Stimulated activated naive CD8-positive, alpha-beta T cell treated with anti-CD3 and anti-CD28 coated beads, Interleukin-15, amount 100 ng/mL, for 72 hours (primary cell): ENCODE data around the gene TMEFF2.

Experiments used
- ATAC-seq: fragments of 150-1000 bp; cut with Tn5 transposase; 2 replicates; pipeline ENCODE4 v1.10.0; 2021; ENCODE audit warnings: mild to moderate bottlenecking, moderate library complexity
- DNase-seq, 2 donors: peaks; one replicate each; pipeline ENCODE4 v3.0.0; 2021 to 2022
- H3K27ac Mint-ChIP-seq, 2 donors: one replicate each; pipeline ENCODE4 v1.8.0; 2022; ENCODE audit warnings: mild to moderate bottlenecking in 2 of 2, mixed read lengths in 2 of 2, moderate library complexity in 2 of 2
- H3K27me3 Mint-ChIP-seq: one replicate; pipeline ENCODE4 v1.8.0; 2022; ENCODE audit warnings: mixed read lengths
- H3K4me1 Mint-ChIP-seq: one replicate; pipeline ENCODE4 v1.8.0; 2022; ENCODE audit warnings: mild to moderate bottlenecking, mixed read lengths
- H3K4me3 Mint-ChIP-seq, 2 donors: one replicate each; pipeline ENCODE4 v1.8.0; 2022; ENCODE audit warnings: mild to moderate bottlenecking in 2 of 2, mixed read lengths in 2 of 2, moderate library complexity in 1 of 2
- H3K9me3 Mint-ChIP-seq, 2 donors: one replicate each; pipeline ENCODE4 v1.8.0; 2022; ENCODE audit warnings: mixed read lengths in 2 of 2

The TMEFF2 gene

GRCh38 chr2:192030856-192031255 is 163.9 kb downstream of the TMEFF2 start:
- ATAC-seq (no peak), DNase-seq (no peak)
- Mint-ChIP-seq H3K4me1 (no peaks in the 10 kb centered on the region), H3K27ac (no peak overlapping the region), H3K27me3 (no peaks in the 10 kb centered on the region), H3K4me3 (no peak overlapping the region), H3K9me3 (no peaks in the 10 kb centered on the region)

DNA sequence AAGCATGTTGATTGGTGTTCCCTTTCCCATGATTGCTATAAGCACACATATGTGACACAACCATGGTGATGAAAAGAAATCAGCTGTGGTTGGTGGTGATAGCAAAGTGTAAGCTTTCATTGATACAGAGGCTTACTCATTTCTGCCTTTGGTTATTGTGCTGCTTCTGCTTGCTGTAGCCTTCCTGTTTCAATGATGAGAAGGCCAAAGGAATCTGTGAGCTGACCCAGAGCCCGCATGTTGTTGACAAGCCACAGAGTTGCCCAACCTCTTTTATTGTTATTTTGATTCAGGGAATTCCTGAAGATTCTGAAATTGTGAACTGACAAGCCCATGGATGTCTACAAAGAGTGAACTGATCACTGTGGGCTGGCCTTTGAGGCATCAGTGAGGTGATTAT is 164.4 kb downstream of the TMEFF2 start:
- H3K4me1 Mint-ChIP-seq, result no peaks in the 10 kb centered on the region

DNA sequence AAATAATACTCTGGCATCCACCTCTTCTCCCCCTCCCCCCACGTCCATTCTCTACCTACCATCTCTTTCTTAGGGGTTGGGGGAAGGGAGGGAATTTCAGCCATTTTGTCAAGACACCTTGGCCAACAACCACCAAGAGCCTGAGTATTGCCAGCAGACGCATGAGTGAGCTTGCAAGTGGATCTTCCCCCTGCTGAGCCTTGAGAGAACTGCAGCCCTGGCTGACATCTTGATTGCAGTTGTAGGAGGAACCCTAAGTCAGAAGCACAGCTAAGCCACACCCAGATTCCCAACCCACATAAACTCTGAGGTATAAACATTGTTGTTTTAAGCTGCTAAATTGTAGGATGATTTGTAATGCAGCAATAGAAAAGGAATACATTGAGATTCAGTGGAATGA is 165.6 kb downstream of the TMEFF2 start:
- H3K9me3 Mint-ChIP-seq, result no peaks in the 10 kb centered on the region
- no peaks in the 10 kb centered on the region for H3K27me3 Mint-ChIP-seq
- ATAC-seq, result no peak
- DNase-seq, result no peak
- H3K4me1 Mint-ChIP-seq, result no peaks in the 10 kb centered on the region
- no peak overlapping the region for H3K4me3 Mint-ChIP-seq
- H3K27ac Mint-ChIP-seq, result peak overlapping the region in 1 of 2 donors; percentile 71

More for the DNA sequence above, 164.4 kb downstream of the TMEFF2 start:
- no peaks in the 10 kb centered on the region for H3K9me3 Mint-ChIP-seq
- DNase-seq (no peak), ATAC-seq (no peak)
- no peak overlapping the region for H3K27ac Mint-ChIP-seq
- no peaks in the 10 kb centered on the region for H3K27me3 Mint-ChIP-seq
- no peak overlapping the region for H3K4me3 Mint-ChIP-seq

- H3K27ac Mint-ChIP-seq, result no peak overlapping the region
- no peak for ATAC-seq
- H3K4me3 Mint-ChIP-seq, result no peak overlapping the region
- H3K4me1 Mint-ChIP-seq, result no peaks in the 10 kb centered on the region
- DNase-seq, result no peak
- no peaks in the 10 kb centered on the region for H3K27me3 Mint-ChIP-seq
- H3K9me3 Mint-ChIP-seq, result no peaks in the 10 kb centered on the region
Observed at GRCh38 chr2:192026825-192027120, 168.0 kb downstream of the TMEFF2 start.

- Mint-ChIP-seq H3K9me3 (no peaks in the 10 kb centered on the region), H3K4me1 (no peaks in the 10 kb centered on the region), H3K4me3 (no peak overlapping the region), H3K27ac (no peak overlapping the region), H3K27me3 (no peaks in the 10 kb centered on the region)
- ATAC-seq (no peak), DNase-seq (no peak)
Observed at GRCh38 chr2:192026059-192026824, 168.5 kb downstream of the TMEFF2 start.

DNA sequence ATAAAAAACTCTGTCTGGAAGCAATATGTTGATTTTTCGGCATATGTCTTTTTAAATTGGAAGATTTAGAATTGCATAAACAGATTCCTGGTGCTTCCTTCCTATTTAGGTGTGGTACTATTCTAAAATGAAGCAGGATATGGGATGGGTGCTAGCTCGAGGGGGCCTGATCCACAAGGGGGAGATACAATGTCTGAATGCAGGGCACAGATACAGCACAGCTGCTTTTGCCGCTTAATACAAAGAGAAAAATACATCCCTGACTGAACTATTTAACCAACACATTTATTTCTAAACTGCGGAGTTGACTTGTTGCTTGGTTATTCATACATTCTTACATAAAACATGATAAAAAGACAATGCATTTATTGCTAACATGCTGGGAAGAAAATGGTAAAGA is 169.1 kb downstream of the TMEFF2 start:
- H3K27me3 Mint-ChIP-seq, result no peaks in the 10 kb centered on the region
- H3K4me1 Mint-ChIP-seq, result no peaks in the 10 kb centered on the region
- H3K4me3 Mint-ChIP-seq, result no peak overlapping the region
- H3K9me3 Mint-ChIP-seq, result no peaks in the 10 kb centered on the region
- no peak overlapping the region for H3K27ac Mint-ChIP-seq
- DNase-seq, result no peak
- ATAC-seq, result no peak

DNA sequence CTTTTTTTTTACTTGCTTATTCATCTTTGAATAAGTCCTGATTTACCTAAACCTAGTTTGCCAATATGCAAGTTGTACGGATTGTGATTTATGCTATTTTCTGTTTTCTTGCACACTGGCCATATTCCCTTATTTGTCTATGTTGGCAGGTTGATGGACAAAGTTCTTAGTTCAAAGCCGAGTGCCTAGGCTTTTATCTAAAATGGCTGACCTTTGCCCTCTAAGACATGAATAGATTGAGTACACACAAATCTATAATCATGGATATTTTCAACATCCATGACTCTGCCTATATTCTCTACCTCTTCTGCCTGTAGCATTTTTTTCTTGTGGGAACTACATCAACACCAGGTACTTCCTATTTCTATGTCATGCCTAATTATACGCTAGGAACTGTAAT is 171.7 kb downstream of the TMEFF2 start:
- DNase-seq, result no peak
- no peaks in the 10 kb centered on the region for H3K27me3 Mint-ChIP-seq

DNA sequence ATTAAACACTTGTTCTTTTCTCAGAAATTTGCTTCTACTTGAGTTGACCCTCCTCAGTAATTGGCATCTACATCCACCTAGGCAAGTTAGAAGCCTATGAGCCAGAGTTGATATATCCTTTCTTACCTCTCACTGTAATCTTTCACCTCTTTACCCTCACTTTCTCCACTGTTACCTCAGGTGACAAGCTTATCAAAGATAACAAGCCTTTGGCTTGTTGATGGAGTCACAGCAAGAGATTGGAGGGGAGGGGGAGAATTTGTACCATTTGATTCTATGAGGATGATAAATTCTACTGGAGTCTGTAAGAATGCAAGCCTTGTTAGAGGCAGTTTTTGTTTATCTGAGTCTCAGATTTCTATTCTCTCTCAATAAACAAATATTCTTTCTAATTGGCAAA is 176.9 kb downstream of the TMEFF2 start:
- H3K9me3 Mint-ChIP-seq, result no peaks in the 10 kb centered on the region
- H3K27me3 Mint-ChIP-seq, result no peaks in the 10 kb centered on the region

More for the DNA sequence above, 171.7 kb downstream of the TMEFF2 start:
- Mint-ChIP-seq H3K4me1 (no peaks in the 10 kb centered on the region), H3K27ac (peak overlapping the region in 1 of 2 donors; percentile 27), H3K9me3 (no peaks in the 10 kb centered on the region), H3K4me3 (no peak overlapping the region)
- ATAC-seq, result no peak

DNA sequence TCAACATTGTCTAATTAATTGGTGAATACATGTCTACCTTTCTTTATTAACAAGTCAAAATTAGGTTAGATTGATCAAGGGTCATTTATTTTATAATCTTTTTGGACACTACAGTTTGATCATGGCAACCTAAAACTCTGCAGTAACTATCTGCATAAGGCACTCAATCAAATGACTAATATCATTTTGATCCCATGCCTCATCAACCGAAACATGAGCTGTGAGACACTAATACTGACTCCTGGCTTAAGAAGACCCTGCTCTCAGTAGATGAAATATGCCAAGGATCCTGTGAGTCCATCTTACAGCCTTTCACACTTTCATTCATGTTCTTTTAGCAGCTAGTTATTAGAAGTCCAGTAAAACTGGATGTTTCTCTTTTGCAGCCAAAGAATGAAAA is 178.5 kb downstream of the TMEFF2 start:
- ATAC-seq, result no peak
- no peaks in the 10 kb centered on the region for H3K27me3 Mint-ChIP-seq
- DNase-seq, result no peak
- no peak overlapping the region for H3K27ac Mint-ChIP-seq
- H3K4me1 Mint-ChIP-seq, result no peaks in the 10 kb centered on the region
- no peaks in the 10 kb centered on the region for H3K9me3 Mint-ChIP-seq
- H3K4me3 Mint-ChIP-seq, result no peak overlapping the region

More for the DNA sequence above, 176.9 kb downstream of the TMEFF2 start:
- Mint-ChIP-seq H3K4me1 (no peaks in the 10 kb centered on the region), H3K27ac (no peak overlapping the region), H3K4me3 (no peak overlapping the region)
- ATAC-seq (no peak), DNase-seq (no peak)

GRCh38 chr2:192013211-192013610 is 181.5 kb downstream of the TMEFF2 start:
- DNase-seq, result no peak
- no peaks in the 10 kb centered on the region for H3K4me1 Mint-ChIP-seq
- no peak overlapping the region for H3K4me3 Mint-ChIP-seq
- ATAC-seq, result no peak
- H3K9me3 Mint-ChIP-seq, result no peaks in the 10 kb centered on the region
- H3K27me3 Mint-ChIP-seq, result peaks cover 8% of the 10 kb centered on the region
- H3K27ac Mint-ChIP-seq, result no peak overlapping the region

GRCh38 chr2:192011196-192011595 is 183.5 kb downstream of the TMEFF2 start:
- Mint-ChIP-seq H3K27me3 (peaks cover 8% of the 10 kb centered on the region), H3K27ac (no peak overlapping the region), H3K4me1 (no peaks in the 10 kb centered on the region), H3K4me3 (no peak overlapping the region), H3K9me3 (no peaks in the 10 kb centered on the region)
- ATAC-seq (no peak), DNase-seq (no peak)

DNA sequence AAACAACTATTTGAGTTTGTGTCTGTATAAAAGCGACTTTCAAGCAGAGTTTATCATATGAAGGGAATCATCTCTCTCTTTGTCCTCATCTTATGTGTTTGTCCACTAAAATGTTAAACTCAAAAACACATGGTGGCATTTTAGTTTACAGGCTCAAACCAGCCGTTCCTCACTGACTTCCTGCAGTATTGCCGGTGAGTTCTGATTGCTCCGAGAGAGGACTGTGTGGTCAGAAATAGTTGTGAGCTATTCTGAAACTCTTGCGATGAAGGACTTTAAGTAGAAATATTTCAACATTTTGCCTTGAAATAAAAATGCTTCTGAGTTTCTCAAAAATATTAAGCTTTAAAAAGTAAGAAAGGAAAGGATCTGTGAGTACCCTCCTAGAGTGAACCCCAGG is 184.7 kb downstream of the TMEFF2 start:
- ATAC-seq (no peak), DNase-seq (no peak)
- H3K4me3 Mint-ChIP-seq, result no peak overlapping the region
- no peak overlapping the region for H3K27ac Mint-ChIP-seq
- peaks cover 8% of the 10 kb centered on the region for H3K27me3 Mint-ChIP-seq
- no peaks in the 10 kb centered on the region for H3K4me1 Mint-ChIP-seq
- H3K9me3 Mint-ChIP-seq, result no peaks in the 10 kb centered on the region

DNA sequence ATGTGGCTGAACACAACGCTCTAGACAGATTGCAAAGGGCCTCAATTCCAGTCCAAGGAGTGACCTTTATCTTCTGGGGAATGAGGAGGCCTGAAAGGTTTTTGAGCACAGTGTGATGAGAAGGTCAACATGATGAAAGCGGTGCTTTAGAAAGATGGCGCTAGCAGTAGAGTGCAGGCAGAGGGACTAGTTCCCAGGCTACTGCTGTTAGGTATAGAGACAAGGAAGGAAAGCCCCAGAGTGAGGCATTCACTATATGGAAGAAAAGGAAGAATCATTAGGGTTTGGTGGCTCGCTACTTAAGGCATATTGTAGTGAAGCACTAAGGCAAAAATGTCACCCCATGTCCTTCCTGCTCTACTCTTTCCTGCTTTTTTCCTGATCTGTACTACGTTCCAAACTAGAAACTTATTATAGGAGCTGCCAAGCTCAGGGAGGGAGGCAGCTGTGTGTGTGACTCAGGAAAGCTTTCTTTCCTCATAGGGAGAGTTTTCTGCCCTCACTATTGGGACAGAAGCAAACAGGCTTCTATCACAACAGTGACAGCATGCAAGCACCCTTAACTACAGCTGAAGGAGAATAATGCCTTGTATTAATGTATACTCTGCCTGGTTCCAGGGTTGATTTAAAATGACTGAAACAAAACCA is 187.0 kb downstream of the TMEFF2 start:
- ATAC-seq (no peak), DNase-seq (no peak)
- H3K4me3 Mint-ChIP-seq, result no peak overlapping the region
- H3K9me3 Mint-ChIP-seq, result no peaks in the 10 kb centered on the region
- no peaks in the 10 kb centered on the region for H3K4me1 Mint-ChIP-seq
- peaks cover 8% of the 10 kb centered on the region for H3K27me3 Mint-ChIP-seq
- no peak overlapping the region for H3K27ac Mint-ChIP-seq

- H3K9me3 Mint-ChIP-seq, result no peaks in the 10 kb centered on the region
- no peak overlapping the region for H3K4me3 Mint-ChIP-seq
- no peak overlapping the region for H3K27ac Mint-ChIP-seq
- DNase-seq (no peak), ATAC-seq (no peak)
- H3K27me3 Mint-ChIP-seq, result peaks cover 8% of the 10 kb centered on the region
- H3K4me1 Mint-ChIP-seq, result no peaks in the 10 kb centered on the region
Observed at GRCh38 chr2:192005211-192005610, 189.5 kb downstream of the TMEFF2 start.

DNA sequence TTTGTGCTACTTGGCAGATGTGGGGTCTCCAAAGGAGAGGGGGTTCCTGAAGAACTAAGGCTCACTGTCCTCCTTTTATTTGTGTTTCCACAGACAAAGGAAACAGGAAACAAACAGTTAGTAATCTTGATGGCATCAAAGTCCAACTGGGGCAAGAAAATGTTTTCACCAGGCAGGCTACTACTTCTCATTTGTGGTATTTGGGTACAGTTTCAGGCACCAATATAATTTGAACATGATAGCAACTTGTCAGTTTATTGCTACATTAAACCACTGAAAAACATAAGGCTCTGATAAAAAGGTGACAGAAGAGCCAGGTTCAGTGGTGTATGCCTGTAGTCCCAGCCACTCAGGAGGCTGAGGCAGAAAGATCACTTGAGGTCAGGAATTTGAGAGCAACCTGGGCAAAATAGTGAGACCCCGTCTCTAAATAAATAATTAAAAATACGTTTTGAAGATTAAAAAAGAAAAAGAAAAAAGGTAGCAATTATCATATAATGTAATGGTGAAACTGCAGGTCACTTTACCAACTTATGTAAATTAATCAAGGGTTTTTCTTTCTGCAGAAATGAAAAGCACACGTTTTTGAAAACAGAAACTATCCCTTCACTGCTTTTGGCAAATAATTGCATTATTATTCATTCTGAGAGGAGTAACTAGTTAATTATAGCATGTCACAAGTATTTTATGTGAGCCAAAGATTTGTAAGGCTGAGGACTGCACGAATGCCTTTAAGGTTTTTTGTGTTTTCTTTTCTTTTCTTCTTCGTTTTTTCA is 190.4 kb downstream of the TMEFF2 start:
- no peak for ATAC-seq

DNA sequence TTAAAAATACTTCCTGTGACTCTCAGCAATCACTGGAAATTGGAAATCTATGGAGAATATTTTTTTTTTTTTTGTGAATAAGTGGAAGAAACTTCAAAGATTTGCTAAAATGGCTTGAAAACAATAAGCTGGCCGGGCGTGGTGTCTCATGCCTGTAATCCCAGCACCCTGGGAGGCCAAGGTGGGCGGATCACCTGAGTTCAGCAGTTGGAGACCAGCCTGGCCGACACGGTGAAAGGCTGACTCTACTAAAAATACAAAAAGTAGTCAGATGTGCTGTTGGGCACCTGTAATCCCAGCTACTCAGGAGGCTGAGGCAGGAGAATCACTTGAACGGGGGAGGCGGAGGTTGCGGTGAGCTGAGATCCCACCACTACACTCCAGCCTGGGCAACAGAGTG is 192.3 kb downstream of the TMEFF2 start:
- ATAC-seq (no peak), DNase-seq (no peak)
- Mint-ChIP-seq H3K27ac (no peak overlapping the region), H3K4me3 (no peak overlapping the region), H3K9me3 (no peaks in the 10 kb centered on the region), H3K4me1 (no peaks in the 10 kb centered on the region), H3K27me3 (no peaks in the 10 kb centered on the region)

More for the DNA sequence above, 190.4 kb downstream of the TMEFF2 start:
- Mint-ChIP-seq H3K9me3 (no peaks in the 10 kb centered on the region), H3K27me3 (peaks cover 8% of the 10 kb centered on the region), H3K27ac (no peak overlapping the region), H3K4me1 (no peaks in the 10 kb centered on the region), H3K4me3 (no peak overlapping the region)
- no peak for DNase-seq
